GM19193 (cell line): ENCODE results near the gene INSRR.
A peak's percentile ranks its signal among the peaks of the same experiment; 100 is the strongest.

Experiments used
- POLR2A ChIP-seq: IDR thresholded peaks from 4 replicates; pipeline ENCODE4 v1.6.1; 2011; ENCODE audit not compliant: insufficient read depth, insufficient read length; ENCODE audit errors: extremely low read depth

INSRR gene

GRCh38 chr1:156813750-156814570 lies 45.0 kb downstream of the INSRR start:
- TF ChIP-seq POLR2A, result peak; percentile 33

GRCh38 chr1:156813298-156813697 lies 45.6 kb downstream of the INSRR start:
- no peak for TF ChIP-seq POLR2A

- TF ChIP-seq POLR2A, result no peak
These were observed 46.5 kb downstream of the INSRR start for GRCh38 chr1:156812293-156812990.

- TF ChIP-seq POLR2A, result no peak
These were observed 47.7 kb downstream of the INSRR start for GRCh38 chr1:156811168-156811567.

- TF ChIP-seq POLR2A, result no peak
These were observed 49.1 kb downstream of the INSRR start for GRCh38 chr1:156809711-156810366.

- no peak for TF ChIP-seq POLR2A
These were observed 49.6 kb downstream of the INSRR start for GRCh38 chr1:156809281-156809680.

- TF ChIP-seq POLR2A, result no peak
These were observed 50.5 kb downstream of the INSRR start for GRCh38 chr1:156808186-156809030.

GRCh38 chr1:156807627-156808026 lies 51.3 kb downstream of the INSRR start:
- TF ChIP-seq POLR2A, result no peak

- no peak for TF ChIP-seq POLR2A
These were observed 52.1 kb downstream of the INSRR start for GRCh38 chr1:156806512-156807440.

GRCh38 chr1:156805766-156806511 lies 53.0 kb downstream of the INSRR start:
- no peak for TF ChIP-seq POLR2A

GRCh38 chr1:156804572-156805243 lies 54.2 kb downstream of the INSRR start:
- no peak for TF ChIP-seq POLR2A

GRCh38 chr1:156804026-156804425 lies 54.9 kb downstream of the INSRR start:
- TF ChIP-seq POLR2A, result no peak

GRCh38 chr1:156803086-156803851 lies 55.6 kb downstream of the INSRR start:
- TF ChIP-seq POLR2A, result no peak
